NCI-H510A (cell line): ENCODE results near the gene ARHGEF6.

Source experiments
- DNase-seq: peaks from one replicate; lab custom pipeline; 2025; lab: John Stamatoyannopoulos, UW

The ARHGEF6 gene

GRCh38 chrX:136747003-136747986, 33.4 kb downstream of the ARHGEF6 start:
- no peak for DNase-seq

GRCh38 chrX:136745215-136746173, 35.2 kb downstream of the ARHGEF6 start:
- DNase-seq, result no peak

GRCh38 chrX:136742721-136743379, 37.9 kb downstream of the ARHGEF6 start:
- DNase-seq, result no peak

GRCh38 chrX:136738049-136738729, 42.5 kb downstream of the ARHGEF6 start:
- DNase-seq, result no peak

- no peak for DNase-seq
These were observed 44.0 kb downstream of the ARHGEF6 start for GRCh38 chrX:136736690-136737089.

GRCh38 chrX:136735601-136736000, 45.1 kb downstream of the ARHGEF6 start:
- DNase-seq, result no peak

- no peak for DNase-seq
These were observed 47.1 kb downstream of the ARHGEF6 start for GRCh38 chrX:136733613-136734012.

- no peak for DNase-seq
These were observed 48.9 kb downstream of the ARHGEF6 start for GRCh38 chrX:136731798-136732197.

GRCh38 chrX:136731207-136731782, 49.4 kb downstream of the ARHGEF6 start:
- DNase-seq, result no peak

- DNase-seq, result no peak
These were observed 52.3 kb downstream of the ARHGEF6 start for GRCh38 chrX:136728393-136728792.

GRCh38 chrX:136725441-136726104, 55.2 kb downstream of the ARHGEF6 start:
- DNase-seq, result no peak

GRCh38 chrX:136718091-136718490, 62.6 kb downstream of the ARHGEF6 start:
- DNase-seq, result no peak

GRCh38 chrX:136714626-136715599, 65.8 kb downstream of the ARHGEF6 start:
- DNase-seq, result no peak

- DNase-seq, result no peak
These were observed 68.0 kb downstream of the ARHGEF6 start for GRCh38 chrX:136712650-136713310.

GRCh38 chrX:136711147-136711546, 69.6 kb downstream of the ARHGEF6 start:
- no peak for DNase-seq

- no peak for DNase-seq
These were observed 70.3 kb downstream of the ARHGEF6 start for GRCh38 chrX:136710325-136710951.

GRCh38 chrX:136708348-136708747, 72.4 kb downstream of the ARHGEF6 start:
- no peak for DNase-seq

GRCh38 chrX:136697156-136697555, 83.6 kb downstream of the ARHGEF6 start:
- no peak for DNase-seq
